NCI-H146 (cell line): ENCODE results near the gene ZNF888.

Experiments used
- DNase-seq: peaks from one replicate; lab custom pipeline; 2025; lab: John Stamatoyannopoulos, UW

The ZNF888 gene

DNA sequence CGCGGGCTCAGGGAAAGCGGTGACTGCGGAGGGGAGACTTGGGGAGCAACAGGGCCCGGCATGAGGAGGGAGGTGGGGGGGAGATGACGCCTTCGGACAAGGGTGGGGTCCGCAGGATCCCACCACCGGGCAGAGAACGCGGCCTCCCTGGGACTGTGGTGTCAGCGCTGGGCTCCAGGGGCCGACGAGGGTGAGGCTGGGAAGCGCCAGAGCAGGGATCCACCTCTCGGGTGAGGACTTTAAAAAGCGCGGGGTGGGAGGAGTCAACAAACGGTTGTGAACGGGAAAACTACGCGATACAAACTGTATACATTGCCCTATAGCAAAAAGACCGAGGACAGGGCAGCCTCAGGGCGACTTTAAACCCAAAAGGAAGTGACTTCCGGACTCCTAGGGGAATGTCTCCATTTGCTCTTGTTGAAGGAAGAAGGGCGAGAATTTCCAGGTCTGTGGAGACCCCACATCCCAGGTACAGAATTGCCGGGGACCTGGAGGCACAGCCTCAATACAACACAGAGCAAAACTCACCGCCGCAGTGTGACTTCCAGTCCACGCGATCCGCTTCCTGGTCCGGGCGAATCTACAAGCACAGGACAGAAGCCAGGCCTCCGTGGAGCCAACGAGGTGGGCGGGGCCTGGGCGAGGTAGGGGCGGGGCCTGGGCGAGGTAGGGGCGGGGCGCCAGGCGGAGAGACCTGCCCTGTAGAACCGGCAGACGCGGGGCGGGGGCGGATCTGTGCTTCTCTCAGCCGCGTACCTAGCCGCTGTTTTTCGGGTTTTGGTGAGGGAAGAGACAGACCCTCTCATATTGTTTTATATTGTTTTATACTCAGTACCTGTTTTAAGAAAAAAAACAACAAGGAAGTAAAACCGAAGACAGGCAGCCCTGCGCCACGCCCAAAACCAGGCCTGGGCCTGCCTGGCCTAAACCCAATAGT is at the start of gene ZNF888:
TSS of gene ZNF888 (minus strand) at position 588 of the 937 bp plus-strand sequence. CDS start 5,555 bp downstream, outside the sequence.
- peak; percentile 87 for DNase-seq

DNA sequence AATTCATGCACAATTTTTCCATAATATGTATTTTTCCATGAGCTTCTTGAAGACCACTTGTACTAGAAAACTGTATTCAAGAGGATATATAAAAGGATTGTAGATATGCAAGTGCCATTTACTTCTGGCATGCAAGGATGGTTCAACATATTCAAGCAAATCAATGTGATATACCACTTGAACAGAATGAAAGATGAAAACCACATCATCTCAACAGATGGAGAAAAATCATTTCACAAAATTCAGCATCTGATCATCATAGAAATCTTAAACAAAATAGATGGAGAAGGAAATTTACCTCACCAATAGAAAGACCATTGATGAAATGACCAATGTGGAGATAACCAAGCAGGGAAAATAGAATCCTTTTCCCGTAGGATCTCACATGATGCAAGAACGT is 44.5 kb upstream of the ZNF888 start:
- no peak for DNase-seq

DNA sequence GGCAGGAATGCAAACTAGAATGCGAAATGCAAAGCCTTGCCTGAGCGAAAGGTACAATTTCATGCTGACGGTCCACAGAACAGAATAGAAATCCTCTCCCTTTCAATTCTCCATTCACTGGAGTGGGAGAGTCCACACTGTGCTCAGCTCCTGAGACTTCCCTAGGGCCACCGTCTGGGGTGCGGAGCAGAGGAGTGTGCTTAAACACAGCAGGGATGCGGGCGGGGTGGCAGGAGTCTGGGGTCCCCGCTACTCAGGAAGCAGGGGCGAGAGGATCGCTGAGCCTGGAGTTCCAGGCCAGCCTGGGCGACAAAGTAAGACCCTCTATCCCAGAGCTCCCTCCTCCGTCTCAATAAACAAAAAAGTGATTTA is 40.0 kb upstream of the ZNF888 start:
- peak; percentile 60 for DNase-seq

DNA sequence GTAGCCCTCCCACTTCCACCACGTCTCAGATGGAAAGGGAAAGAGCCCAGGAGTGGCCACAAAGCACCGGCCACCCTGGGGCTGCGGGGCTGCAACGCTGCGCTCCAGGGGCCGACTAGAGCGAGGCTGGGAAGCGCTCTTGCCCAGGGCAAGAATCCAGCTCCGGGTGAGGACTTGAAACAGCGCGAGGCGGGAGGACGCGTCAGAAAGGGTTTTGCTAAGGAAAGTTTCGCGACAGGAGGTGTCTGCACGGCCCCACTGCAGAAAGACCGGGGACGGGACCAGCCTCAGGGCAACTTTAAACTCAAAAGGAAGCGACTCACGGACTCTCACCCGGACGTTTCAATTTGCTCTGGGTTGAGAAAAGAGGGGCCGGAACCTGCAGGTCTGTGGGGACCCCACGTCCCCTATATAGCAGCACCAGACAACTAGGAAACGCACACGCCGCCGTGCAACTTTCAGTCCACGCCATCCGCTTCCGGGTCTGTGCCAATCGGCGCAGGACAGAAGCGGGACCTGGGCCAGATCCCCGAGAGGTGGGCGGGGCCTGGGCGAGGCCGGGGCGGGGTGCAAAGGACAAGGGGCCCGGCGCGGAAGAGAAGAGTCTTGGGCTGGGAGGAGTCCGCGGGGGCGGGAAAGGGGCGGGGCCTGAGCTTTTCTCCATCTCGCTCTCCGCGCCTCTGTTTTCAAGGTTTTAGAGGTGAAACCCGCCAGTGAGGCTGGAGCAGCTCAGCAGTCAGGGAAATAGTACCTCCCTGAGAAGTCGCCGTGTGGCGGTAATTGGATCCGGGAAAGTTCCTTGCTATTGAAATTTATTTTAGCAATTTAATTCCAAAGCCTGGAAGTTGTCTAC is 39.4 kb upstream of the ZNF888 start, which contains the start of gene ZNF816:
TSS of gene ZNF816 (minus strand) at position 488 of the 853 bp plus-strand sequence. CDS start 6,792 bp downstream, outside the sequence.
- peak; percentile 98 for DNase-seq

DNA sequence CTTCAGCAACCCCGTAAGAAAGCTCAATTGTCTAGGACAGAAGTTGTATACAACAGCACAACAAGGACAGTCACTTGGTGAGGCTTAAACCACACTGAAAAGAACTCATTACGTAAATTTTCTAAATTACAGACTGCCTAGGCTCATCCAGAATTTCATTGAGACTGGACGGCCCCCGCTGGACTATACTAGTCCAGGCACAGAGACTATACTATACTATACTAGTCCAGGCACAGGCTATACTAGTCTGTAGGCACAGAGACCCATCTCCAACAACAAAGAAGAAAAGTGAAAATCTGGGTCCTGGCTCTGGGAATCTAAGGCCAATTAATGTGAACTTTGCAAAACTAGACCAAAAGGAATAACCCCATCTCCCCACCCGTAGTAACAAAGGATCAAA is 38.8 kb upstream of the ZNF888 start:
- DNase-seq = no peak

DNA sequence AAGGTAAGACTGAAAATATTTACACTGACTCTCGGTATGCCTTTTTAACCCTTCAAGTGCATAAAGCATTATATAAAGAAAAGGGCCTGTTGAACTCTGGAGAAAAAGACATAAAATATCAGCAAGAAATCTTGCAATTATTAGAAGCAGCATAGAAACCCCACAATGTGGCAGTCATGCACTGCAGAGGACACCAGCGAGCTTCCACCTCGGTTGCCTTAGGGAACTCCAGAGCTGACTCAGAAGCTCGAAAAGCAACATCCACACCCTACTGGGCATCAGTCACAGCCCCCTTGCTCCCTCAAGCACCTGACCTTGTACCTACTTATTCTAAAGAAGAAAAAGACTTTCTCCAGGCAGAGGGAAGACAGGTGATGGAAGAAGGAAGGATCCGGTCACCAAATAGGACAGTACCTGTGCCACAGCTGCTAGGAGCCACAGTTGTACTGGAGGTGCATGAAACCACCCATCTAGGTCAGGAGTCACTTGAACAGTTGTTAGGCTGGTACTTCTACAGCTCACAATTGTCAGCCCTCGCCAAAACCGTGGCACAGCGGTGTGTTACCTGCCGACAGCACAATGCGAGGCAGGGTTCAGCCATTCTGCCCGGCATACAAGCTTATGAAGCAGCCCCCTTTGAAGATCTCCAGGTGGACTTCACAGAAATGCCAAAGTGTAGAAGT is 36.5 kb upstream of the ZNF888 start:
- DNase-seq = no peak

DNA sequence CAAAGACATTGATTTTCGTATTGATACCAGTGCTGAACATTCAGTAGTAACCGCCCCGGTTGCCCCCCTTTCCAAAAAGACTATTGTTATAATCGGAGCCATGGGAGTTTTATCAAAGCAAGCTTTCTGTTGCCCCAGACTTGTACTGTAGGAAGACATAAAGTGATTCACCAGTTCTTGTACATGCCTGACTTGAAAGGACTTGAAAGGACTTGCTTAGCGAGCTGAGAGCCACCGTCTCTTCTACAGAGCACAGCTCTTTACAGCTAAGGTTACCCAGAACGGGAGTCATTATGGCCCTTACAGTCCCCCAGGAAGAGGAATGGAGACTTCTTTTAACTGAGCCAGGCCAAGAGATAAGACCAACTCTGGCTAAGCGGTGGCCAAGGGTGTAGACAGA is 34.4 kb upstream of the ZNF888 start:
- DNase-seq = no peak

DNA sequence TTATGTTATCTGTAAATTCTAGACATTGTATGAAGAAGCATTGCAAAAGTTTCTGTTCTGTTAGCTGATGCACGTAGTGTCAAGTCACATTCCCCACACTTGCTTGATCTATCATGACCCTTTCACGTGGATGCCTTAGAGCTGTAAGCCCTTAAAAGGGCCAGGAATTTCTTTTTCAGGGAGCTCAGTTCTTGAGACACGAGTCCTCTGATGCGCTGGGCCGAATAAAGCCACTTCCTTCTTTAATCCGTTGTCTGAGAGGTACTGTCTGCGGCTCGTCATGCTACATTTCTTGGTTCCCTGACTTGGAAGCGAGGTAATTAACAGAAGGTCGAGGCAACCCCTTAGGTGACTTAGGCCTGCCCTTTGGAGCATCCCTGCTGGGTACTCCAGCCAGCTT is 33.7 kb upstream of the ZNF888 start:
- DNase-seq = no peak

DNA sequence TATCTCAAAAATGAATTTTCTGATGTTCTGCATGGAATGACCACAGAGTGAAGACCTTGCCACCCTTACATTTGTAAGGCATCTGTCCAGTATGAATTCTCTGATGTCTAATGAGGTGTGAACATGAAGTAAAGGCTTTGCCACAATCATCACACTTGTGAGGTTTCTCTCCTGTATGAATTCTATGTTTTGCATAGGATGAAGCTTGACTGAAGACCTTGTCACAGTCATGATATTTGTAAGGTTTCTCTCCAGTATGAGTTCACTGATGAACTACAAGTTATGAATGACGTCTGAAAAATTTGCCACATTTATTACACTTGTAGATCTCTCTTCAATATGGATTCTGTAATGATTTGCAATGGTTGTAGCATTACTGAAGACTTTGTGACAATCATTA is 26.2 kb upstream of the ZNF888 start:
- no peak for DNase-seq

DNA sequence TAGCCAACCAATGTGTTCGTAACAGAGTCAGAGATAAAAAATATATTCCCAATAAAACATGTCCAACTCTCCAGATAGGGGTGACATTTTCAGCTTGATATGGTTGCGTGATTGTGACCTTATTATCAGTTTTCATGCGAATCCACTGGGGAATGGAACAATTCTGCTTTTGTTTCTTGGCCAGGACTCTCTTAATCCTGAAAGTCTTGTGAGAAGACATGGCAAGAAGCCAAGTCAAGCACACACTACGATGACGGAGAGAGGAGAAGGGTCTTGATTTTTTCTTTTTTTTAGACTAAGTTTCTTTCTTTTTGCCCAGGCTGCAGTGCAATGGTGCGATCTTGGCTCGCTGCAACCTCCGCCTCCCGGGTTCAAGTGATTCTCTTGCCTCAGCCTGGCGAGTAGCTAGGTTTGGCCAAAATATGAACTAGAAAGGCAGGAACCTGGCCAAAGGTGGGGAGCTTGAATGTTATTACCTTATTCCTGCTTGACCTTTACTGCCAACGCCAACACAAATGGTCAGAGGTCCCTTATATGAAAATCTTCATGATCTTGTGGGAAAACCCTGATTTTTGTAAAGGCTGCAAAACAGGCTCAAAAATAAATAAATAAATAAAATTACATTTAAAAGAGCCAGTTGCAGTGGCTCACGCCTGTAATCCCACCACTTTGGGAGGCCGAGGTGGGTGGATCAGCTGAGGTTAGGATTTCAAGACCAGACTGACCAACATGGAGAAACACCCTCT is 25.0 kb upstream of the ZNF888 start:
- no peak for DNase-seq

DNA sequence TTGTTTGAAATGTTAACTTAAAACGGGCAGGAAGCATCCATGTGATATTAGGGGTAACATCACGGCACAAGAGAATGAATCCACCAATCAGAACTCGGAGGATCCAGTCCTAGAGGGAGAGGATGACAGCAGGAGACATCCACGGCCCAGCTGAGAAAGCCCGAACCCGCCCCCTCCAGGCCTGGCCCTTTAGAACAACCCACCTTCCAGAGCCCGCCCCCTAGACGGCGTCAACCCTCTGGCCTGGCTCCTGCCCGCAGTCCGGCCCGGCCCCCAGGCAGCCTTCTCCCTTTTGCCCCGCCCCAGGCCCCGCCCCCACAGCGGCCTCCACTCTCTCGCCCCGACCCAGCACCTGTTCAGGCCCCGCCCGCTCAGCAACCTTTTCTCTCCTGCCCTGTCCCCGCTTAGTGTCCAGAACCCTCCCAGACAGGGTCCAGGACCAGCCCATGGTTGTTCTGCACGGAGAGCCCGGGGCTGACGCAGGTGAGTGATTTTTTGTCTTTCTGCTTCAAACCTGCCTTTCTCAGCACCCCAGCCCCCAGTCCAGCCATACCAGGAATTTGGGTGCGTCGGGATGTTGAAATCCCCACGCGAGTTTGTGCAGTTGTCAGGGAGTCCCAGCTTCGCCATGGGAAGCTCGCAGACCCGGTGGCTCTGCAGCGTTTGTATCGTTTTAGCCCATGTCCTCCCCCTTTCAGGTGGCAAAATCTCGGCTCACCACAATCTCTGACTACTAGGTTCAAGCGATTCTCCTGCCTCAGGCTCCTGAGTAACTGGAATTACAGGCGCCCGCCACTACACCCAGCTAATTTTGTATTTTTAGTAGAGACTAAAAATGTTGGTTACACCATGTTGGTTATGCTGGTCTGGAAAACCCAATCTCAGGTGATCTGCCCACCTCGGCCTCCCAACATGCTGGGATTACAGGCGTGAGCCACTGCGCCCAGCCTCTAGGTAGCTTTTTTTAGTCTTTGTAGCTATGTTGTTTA is 23.4 kb upstream of the ZNF888 start:
- peak; percentile 86 for DNase-seq

DNA sequence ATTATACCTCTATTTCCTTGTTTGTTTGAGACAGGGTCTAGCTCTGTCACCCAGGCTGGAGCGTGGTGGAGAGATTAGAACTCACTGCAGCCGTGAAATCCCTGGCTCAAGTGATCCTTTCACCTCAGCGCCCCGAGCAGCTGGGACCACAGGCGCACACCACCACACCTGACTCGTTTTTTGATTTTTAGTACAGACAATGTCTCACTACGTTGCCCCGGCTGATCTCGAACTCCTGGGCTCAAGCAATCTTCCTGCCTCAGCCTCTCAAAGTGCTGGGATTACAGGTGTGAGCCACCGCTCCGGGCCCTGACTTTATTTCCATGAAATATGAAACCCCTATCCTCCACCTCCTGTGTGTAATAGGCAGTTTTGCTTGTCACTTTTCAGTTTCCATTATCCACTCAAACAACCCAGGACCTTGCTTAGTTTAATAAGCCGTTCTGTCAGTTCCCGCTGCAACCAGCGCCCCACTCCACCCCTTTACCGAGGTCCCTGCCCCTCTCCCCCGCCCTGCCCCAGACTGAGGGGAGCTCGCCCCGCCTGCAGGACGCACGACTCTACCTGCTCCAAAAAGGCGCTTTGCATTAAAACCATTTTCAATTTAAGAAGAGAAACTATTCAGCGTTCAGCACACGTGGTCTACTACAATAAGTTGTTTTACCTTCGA is 22.6 kb upstream of the ZNF888 start:
- peak; percentile 40 for DNase-seq

DNA sequence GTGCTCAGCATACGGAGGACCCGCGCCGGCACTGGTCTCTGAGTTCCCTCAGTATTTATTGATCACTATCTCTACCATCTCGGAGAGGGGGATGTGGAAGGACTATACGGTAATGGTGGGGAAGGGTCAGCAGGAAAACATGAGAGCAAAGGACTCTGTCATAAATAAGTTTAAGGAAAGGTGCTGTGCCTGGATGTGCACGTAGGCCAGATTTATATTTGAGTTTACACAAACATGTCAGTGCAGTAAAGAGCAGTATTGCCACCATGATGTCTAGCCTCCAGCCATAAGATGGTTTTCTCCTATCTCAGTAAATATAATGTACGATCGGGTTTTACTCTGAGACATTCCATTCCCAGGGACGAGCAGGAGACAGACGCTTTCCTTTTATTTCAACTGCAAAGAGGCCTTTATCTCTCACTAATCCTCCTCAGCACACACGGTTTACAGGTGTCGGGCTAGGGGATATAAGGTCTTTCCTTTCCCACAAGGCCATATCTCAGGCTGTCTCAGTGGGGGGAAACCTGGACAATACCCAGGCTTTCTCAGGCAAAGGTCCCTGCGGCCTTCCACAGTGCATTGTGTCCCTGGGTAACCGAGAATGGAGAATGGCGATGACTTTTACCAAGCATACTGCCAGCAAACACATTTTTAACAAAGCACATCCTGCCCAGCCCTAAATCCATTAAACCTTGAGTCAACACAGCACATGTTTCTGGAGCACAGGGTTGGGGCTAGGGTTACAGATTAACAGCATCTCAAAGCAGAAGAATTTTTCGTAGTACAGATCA is 21.7 kb upstream of the ZNF888 start:
- peak; percentile 85 for DNase-seq

DNA sequence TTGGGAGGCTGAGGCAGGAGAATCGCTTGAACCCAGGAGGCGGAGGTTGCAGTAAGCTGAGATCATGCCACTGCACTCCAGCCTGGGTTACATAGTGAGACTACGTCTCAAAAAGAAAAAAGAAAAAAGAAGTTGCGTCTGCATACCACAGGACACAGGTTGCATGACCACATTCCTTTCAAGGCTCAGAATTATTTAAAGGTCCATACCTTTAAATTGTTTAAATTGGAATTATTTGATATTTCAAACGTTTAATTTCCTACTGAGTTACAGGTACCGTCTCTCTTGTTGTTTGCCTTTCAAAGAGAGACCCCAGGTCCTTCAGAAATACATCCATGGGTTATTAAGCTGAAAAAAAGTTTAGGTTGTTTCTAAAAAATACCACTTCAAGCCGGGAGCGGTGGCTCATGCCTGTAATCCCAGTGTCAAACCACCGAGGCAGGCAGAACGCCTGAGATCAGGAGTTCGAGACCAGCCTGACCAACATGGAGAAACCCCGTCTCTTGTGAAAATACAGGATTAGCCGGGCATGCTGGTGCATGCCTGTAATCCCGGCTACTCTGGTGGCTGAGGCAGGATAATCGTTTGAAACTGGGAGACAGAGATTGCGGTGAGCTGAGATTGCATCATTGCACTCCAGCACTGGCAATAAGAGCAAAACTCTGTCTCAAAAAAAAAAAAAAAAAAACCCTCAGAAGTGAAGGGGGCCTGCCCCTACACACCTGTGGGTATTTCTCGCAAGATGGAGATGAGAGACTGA is 20.8 kb upstream of the ZNF888 start:
- DNase-seq = no peak

DNA sequence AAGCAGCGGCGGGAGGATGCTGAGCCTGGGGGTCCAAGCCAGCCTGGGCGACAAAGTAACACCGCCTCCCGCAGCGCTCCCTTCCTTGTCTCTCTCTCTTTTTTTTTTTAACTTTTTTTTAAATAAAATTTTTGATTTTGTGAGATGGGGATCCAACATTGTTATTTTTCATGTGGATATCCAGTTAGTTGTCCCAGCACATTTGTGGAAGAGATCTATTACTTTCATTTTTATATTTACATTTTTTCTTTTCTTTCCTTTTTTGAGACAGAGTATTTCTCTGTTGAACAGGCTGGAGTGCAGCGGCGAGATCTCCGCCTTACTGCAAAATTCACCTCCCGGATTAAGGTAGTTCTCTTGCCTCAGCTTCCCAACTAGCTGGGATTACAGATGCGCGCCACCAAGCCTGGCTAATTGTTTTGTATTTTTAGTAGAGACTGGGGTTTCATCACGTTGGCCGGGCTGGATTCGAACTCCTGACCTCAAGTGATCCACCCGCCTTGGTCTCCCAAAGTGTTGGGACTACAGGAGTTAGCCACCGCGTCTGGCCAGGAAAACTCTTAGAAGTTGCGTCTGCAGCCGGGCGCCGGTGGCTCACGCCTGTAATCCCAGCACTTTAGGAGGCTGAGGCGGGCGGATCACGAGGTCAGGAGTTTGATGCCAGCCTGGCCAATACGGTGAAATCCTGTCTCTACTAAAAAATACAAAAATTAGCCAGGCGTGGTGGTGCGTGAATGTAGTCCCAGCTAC is 20.1 kb upstream of the ZNF888 start:
- DNase-seq = no peak

DNA sequence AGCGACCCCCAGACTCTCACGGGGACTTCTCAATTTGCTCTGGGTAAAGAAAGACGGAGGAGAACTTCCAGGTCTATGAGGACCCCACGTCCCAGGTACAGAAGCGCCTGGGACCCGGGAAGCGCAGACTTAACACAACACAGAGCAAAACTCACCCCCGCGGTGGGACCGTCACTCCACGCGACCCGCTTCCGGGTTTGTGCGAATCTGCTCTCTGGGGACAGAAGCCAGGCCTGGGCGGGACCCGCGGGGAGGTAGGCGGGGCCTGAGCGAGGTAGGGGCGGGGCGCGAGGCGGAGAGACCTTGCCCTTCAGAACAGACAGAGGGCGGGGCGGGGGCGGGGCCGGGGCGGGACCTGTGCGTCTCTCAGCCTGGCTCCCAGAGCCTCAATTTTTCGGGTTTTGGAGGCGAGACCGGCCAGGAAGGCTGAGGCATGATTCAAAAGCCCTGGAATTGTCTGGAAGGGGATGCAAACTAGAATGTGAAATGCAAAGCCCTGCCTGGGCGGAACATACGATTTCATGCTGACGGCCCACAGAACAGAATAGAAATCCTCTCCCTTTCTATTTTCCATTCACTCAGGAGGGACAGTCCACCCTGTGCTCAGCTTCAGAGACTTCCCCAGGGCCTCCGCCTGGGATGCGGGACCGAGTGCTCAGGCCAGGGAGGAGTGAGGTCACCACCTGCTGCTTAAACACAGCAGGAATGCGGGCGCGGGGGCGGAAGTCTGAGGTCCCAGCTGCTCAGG is 19.3 kb upstream of the ZNF888 start:
- peak; percentile 91 for DNase-seq

DNA sequence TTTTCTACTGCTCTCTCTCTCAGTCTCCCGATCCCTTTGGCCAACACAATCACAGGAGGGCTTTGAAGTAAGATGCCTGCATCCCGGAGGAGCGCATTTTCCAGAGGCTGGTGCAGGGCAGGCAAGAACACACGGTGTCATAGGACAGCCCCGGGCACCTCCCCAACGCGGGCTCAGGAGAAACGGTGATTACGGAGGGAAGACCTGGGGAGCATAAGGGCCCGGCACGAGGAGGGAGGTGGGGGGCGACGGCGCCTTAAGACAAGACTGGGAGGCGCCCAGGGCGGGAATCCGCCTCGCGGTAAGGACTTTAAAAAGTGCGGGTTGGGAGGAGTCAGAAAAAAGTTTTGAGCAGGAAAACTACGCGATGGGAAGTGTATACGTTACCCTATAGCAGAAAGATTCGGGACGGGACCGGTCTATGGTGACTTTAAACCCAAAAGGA is 18.7 kb upstream of the ZNF888 start:
- DNase-seq = peak; percentile 45
